Right lobe of liver (tissue), 4 donors: Measurements from ENCODE around the gene NHSL2.

Experiments used
- POLR2A ChIP-seq: fragments of 450-650 bp; IDR thresholded peaks from one replicate; pipeline ENCODE4 v1.6.1; 2017; ENCODE audit warnings: antibody characterized with exemption, mild to moderate bottlenecking
- TF ChIP-seq, protein P1 (sequence below), 4 donors: fragments of 200-600 bp in 3 of 4; fragments of 450-650 bp in 1 of 4; IDR thresholded peaks; one replicate each; pipeline versions ENCODE4 v1.5.1 to v1.8.0; 2016 to 2022; ENCODE audit warnings: antibody characterized with exemption in 4 of 4, mild to moderate bottlenecking in 2 of 4
- donor health status: DM: no; HTN: no; CAD: no.
- donor health status: DM: no; HTN: no; CAD: no.
- donor health status: DM: no; HTN: yes; CAD: no.

DNA sequence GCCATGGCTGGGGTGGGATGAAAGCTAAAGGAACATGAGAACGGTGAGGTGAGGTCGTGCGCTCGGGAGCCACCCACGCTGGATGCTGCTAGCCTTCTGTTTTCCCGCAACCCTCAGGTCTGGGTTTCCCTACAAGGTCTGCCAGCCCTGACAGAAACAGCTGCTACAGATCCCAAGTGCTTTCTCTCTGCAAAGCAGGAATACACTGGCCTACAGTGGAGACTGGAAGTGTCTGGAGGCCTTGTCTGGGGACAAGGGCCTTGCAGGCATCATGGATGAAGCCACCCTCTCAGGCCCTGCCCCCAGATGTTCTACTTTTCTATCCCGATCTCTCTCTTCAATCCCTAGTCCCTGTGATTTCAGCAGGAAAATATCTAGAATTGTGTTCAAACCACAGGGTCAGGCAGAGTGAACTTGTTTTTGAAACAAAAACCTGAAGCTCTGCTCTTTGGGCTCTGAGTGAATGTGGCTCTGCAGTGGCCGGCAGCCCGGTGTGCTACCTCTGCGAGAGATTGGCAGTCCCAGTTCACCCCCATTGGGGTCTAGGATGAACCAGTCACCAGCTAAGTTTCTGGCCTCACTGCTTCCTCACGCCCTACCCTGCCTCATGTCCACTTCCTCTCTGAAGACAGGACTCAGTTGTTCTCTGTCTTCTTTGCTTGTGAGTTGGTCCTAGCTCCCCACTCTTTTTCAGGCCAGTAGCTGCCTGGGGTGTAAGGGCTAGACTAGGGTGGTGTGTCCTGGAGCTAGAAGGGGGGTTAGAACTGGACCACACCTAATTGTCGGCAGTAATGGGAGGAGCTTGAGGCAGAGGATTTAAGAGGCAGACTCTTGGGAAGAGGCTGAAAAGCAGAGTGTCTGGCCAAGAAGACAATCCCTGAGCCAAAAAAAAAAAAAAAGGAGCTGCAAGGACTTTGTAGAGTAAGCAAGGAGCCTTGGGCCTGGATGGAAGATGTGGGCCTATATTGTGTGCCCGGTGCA lies 131.5 kb downstream of the NHSL2 start:
- TF ChIP-seq, protein P1, sequence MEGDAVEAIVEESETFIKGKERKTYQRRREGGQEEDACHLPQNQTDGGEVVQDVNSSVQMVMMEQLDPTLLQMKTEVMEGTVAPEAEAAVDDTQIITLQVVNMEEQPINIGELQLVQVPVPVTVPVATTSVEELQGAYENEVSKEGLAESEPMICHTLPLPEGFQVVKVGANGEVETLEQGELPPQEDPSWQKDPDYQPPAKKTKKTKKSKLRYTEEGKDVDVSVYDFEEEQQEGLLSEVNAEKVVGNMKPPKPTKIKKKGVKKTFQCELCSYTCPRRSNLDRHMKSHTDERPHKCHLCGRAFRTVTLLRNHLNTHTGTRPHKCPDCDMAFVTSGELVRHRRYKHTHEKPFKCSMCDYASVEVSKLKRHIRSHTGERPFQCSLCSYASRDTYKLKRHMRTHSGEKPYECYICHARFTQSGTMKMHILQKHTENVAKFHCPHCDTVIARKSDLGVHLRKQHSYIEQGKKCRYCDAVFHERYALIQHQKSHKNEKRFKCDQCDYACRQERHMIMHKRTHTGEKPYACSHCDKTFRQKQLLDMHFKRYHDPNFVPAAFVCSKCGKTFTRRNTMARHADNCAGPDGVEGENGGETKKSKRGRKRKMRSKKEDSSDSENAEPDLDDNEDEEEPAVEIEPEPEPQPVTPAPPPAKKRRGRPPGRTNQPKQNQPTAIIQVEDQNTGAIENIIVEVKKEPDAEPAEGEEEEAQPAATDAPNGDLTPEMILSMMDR (IDR thresholded peaks at IDR 0.05) = no peak
- no peak for TF ChIP-seq POLR2A
